Activated CD4-positive, alpha-beta T cell treated with anti-CD3 and anti-CD28 coated beads, Interleukin-2, Interleukin-4, amounts not matched to agents 100 ng/mL and 50 ng/mL, durations not matched to agents 16 hours and 8 hours (primary cell): ENCODE measurements around the gene PPCDC.

Source experiments
- DNase-seq: peaks from one replicate; pipeline ENCODE4 v3.0.0-alpha.2; 2020; ENCODE audit warnings: low spot score

The PPCDC gene

DNA sequence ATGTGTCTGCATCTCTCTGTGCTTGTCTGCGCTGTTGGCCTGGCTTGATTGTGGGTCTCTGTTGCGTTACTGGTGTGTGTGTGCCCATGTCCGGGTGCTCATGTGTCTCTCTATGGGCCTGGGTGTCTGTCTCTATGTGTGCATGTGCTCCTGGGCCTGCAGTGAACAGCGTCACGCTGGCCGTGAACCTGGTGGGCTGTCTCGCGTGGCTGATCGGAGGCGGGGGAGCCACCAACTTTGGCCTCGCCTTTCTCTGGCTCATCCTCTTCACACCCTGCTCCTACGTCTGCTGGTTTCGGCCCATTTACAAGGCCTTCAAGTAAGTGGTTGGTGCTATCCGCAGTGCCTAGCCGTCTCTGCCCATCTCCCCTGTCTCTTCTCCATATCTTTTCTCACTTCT is 7.0 kb upstream of the PPCDC start:
- DNase-seq, result no peak

DNA sequence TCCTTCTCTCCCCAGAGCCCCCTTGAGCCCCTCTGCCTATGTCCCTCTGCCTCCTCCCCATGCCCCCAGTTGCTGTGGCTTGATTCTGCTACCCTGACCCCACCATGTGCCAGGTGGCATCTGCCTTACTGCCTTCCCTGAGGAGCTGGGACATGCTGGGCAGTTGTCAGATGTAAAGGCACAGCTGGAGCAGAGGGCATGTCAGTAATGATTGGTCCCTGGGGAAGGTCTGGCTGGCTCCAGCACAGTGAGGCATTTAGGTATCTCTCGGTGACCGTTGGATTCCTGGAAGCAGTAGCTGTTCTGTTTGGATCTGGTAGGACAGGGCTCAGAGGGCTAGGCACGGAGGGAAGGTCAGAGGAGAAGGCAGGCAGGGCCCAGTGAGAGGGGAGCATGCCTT is 3.5 kb upstream of the PPCDC start:
- no peak for DNase-seq

DNA sequence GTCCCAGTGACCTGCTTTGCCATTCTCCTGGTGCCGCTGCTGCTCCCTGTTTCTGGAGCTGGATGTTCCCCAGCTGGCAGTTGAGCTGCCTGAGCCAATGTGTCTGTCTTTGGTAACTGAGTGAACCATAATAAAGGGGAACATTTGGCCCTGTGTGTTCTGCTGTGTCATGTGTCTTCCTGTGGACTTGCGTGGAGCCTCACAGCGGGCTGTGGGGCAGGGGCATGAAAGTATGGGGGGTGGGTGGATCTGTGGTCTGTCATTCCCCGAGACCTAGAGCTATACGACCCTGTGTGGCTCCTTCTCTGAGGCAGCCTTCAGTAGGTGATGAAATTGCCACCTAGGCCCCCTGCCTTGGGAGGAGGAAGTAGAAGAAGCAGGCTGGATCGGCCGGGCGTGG is 2.0 kb upstream of the PPCDC start:
- DNase-seq, result no peak

DNA sequence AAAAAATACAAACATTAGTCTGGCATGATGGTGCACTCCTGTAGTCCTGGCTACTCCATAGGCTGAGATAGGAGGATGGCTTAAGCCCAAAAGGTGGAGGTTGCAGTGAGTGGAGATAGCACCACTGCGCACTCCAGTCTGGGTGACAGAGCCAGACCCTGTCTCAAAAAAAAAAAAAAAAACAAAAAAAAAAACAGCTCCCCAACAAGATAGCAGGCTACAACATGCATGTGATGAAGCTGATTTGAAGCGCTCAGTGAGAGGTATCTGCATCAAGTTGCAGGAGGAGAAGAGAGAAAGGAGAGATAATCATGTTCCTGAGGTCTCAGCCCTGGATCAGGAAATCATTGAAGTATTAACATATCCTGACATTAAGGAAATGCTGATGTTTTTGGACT is 608 bp upstream of the PPCDC start:
- DNase-seq, result no peak

DNA sequence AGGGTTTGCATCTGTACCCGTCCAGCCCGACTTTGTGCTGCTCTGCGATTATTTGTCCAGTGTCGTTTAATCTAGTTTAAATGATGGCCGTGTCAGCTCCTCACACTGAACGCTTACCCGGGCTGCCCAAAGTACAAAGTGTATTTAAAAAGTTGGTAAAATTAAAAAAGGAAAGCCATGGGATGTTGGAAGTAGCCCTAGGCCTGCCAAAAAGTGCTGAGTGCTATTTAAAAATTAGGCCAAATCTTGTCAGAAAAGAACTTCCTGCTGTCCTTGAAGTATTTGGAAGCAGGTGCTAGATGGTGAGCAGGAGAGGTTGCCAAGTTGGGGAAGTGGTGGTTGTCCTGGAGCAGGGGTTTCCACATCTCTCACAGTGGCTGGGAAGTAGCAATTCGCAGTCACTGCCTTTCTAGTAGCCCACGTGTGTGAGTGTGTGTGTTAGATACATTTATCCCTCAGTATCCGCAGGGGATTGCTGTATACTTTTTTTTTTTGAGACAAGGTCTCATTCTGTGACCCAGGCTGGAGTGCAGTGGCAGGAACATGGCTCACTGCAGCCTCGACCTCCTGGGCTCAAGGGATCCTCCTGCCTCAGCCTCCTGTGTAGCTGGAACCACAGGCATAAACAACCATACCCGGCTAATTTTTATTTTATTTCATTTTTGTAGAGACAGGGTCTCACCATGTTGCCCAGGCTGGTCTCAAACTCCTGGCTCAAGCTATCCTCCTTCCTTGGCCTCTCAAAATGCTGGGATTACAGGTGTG is 664 bp downstream of the PPCDC start:
- peak; percentile 27 for DNase-seq

DNA sequence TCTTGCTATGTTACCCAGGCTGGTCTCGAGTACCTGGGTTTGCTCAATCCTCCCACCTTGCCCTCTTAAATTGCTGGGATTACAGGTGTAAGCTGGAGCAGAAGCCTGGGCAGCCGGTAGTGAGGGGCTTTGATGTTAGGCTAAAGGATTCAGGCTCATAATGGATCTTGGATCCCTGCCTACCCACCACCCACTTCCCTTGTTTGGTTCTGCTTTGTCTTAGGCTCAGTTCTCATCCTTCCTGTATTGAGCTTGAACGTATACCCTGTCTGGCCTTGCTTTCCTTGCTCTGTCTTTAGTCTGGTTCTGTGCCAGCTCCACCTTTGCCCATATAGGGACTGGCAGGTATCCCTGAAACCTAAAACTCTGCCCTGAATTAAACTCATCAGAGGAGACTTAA is 1.7 kb downstream of the PPCDC start:
- DNase-seq, result no peak

DNA sequence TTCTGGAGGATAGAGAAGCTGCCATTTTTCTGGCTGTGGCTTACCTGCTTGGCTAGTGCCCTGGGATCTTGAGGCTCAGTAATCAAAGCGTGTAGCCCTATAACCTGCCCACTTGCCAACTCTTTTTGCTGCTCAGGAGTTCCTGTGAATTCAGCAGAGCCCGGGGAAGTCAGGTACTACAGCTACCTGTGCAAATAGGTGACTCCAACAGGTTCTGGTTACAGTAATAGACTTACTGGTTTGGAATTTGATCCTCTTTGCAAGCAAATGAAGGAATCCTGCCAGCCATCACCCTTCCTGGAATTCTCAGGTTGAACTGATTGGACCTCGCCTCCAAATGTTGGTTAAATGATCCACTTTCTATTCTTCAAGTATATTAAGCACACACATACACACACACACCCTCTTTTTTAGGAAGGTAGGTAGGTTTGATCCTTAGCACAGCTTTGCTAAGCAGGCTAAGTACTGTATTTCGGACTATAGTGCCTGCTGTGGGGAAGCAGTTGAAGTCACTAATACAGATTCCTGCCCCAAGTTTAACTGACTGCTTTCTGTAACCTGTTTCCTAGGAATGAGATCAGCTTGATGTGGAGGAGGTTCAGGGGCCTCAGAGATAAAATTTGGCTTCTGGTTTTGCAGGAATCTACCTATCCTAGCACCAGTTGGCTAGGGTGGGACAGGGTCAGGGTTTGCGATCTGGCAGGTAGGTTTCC is 2.3 kb downstream of the PPCDC start:
- DNase-seq, result no peak

DNA sequence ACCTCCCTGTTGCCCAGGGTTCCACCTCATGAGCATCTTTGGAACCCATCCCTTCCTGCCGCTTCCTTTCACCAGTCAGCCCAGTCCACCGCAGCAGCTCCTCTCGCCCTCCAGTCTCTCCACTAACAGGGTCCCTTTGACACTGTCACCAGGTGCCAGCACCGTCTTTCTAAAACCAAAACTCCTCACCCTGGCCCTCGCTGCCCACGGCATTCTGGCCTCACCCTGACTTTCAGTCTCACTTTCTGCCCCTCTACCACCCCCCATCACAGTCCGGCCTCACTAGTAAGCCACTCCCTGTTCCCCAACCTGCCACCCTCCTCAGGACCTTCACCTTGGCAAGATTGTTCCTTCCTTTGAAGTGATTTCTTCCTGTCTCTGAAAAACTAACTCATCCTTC is 4.2 kb downstream of the PPCDC start:
- no peak for DNase-seq

DNA sequence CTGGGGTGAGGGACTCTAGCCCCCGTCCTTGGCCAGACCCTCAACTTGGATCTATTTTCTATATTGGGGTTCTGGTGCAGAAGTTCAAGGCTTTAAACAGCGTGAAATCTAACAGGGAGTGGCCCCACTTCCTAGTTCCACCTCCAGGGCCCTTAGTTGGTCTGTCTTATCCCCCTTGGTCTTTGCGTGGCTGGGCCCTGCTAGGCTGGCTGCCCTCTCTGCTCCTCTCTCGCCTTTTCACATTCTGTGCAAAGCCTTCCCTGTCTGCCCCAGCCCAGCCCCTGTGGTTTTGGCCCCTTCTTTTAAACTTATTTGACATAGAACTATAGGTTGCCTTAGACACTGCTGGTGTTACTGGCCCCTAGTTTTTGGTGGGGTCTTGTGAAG is 5.6 kb downstream of the PPCDC start:
- DNase-seq, result no peak

DNA sequence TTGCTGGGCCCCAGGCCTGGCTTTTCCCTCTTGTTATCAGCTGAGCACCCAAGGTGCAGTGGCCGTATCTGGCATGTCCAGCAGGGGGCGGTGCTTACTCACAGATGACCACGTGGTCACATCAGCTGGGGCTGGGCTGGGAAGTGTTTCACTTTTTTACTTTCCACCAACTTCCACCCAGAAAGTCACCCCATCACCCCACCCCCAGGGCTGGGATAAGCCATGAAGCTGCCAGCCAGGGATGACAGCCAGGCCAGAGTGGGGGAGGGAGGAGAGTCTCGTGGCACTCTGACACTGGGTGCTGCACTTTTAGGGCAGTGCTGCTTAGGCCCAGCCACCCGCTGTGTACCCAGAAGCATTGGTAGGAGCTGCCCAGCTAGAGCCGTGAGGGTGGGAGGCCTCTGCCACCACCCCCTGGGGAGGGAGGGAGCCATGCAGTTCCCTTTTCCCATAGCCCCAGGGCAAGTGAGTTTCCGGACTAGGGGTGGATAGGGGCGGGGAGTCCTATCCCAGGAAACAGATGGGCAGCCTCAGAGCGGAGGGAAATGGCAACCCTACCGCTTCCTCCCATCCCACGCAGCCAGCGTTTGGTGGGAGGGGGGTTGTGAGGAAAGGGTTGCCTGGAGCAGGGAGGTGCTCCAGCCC is 6.1 kb downstream of the PPCDC start:
- DNase-seq, result peak; percentile 86

DNA sequence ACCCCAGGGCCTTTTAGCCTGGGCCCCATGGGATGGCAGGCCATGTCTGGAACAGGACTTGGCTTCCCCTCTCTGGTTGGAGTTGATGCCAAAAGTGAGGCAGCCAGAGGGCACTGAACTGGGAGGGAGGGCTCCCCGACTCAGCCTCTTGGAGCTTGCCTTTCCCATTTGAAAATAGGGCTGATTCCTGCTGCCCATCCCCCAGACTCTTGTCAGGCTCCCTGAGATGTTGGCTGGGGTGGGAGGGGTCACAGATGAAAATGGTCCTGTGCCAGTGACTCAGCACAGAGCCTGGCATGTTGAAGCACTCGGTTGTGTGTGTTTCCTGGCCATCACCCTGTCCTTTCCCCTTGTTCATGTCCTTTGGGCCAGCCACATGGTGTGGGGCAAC is 6.6 kb downstream of the PPCDC start:
- DNase-seq, result no peak

DNA sequence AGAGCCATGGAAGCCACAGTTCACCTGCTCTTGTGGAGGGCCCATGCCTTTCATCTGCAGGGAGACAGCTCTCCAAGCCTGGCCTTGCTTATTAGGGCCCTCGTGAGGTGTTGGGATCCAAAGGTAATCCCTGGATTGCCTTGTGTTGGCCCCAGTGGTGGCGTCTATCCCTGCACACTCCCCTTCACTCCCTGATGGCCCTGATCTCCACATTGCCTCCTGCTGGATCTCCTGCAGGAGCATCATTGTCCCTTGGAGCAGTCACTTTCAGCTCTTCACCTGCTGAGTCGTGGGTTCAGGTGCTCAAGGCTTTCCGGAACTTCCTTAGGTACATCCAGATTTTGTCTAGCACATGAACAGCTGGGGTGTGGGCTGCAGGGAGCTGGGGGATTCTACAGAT is 7.0 kb downstream of the PPCDC start:
- no peak for DNase-seq

DNA sequence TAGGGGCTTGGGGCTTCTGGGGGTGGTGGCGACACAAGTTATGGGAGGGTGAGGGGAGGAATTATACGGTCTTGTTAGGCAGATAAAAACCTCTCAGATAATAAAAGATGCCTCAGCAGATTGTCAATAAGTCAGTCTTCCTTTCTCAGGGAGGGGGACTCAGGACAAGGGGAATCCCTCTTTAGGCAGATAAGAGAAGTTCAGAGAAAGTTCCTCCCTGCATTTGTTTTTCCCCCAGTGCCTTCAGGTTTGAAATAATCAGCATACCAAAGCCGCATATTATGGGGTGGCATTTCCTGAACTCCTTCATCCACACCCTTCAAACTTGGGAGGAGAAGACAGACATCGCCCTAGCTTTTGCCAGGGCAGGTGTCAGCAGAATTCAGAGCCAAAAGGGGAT is 8.5 kb downstream of the PPCDC start:
- no peak for DNase-seq

DNA sequence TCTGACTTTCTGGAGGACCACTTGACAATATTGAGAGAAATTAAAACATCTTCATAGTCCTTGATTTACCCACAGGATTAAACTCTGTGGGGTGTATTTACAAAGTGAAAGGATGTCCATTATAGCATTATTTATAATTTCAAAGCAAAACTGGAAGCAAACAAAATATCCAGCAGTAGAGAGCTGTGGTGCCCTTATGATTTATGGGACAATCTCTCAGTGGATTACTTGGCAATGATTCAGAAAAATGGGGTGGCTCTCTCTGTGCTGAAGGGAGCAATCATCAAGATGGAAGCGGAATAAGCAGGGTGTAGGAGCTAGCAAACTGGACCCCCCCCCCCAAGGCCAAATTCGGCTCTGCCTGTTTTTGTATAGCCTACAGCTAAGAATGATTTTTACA is 9.0 kb downstream of the PPCDC start:
- DNase-seq, result no peak

DNA sequence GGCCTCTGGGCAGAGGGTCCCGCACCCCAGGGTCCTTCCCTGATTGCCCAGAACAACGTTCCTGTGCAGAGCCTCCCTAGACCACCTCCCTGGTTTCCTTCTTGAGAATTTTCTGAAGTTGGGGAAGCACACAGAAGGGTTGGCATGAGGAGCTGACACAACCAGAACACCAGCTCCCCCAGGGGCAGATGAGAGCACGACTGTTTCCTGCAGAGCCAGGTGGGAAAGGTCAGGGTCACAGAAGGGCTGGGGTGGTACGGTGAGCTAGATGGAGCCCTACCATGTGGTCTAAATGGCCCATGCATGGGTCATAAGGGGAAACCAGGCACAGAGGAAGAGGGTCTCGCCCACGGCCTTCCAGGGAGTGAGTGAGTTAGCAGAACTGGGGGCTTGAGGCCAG is 10.4 kb downstream of the PPCDC start:
- no peak for DNase-seq

DNA sequence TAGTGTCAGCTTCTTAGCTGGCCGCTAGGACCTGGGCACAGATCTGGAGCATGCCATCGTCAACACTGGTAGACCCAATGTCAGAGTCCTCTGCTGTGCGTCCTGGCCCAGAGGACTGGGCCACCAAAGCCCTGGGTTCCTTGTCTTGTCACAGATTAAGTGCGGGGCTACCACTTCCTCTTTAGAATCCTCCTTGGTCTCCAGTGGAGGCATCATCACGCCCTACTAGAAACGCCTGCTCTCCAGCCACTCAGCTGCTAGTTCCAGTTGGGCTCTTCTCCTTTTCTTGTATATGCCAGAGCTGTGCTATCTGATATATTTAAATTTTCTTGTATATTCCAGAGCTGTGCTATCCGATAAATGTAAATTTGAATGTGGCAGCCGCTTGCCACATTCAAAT is 11.2 kb downstream of the PPCDC start:
- no peak for DNase-seq

DNA sequence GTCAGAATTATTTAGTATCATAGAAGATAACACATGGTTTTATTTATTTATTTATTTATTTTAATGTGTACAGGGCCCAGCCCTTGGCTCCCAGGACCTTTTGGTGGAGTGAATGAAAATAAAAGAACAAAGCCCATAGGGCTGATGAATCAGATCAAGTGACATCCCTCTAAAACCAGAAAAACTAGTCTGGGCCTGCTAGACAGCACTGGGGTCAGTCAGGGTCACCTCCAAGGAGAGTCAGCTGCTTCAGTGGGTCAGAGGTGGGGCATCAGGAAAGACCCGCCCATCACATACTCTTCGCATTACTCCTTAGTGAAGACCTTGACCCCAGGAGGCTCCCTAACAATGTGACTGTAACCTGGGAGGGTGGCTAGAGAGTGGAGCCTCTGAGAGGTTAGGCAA is 12.8 kb downstream of the PPCDC start:
- DNase-seq, result no peak

DNA sequence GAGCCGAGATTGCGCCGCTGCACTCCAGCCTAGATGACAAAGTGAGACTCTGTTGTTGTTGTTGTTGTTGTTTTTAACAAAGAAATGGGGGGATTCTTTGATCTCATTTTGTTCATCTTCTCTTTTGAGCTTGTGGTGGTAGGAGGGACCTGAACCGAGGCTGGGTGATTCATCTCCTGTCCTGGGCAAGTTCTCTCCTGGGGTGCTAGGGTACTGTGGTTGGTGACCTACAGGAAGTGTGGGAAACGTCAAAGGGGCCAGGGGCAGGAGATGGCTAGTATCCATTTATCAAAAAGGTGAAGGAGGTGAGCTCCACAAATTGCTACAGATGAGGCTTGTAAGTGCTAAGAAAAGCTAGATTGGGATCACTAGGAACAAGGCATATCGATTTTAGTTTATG is 14.3 kb downstream of the PPCDC start:
- peak; percentile 42 for DNase-seq

DNA sequence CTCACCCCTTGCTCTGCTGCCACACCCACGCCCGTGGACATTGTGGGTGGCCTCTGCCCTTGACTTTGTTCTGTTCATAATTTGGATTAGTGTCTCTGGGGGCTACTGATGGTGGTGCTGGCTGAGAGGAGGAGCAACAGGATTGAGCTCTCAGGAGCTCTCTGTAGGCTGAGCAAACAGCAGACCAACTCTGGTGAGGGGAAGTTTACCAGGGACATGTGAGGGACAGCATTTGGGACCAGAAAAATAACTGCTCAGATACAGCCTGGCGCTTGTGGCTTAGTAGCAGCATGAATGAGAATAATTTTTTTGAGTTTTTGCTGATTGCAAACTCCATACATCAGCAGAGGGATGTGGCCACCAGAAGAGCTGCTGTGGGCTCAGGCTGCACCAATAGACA is 14.8 kb downstream of the PPCDC start:
- DNase-seq, result no peak

DNA sequence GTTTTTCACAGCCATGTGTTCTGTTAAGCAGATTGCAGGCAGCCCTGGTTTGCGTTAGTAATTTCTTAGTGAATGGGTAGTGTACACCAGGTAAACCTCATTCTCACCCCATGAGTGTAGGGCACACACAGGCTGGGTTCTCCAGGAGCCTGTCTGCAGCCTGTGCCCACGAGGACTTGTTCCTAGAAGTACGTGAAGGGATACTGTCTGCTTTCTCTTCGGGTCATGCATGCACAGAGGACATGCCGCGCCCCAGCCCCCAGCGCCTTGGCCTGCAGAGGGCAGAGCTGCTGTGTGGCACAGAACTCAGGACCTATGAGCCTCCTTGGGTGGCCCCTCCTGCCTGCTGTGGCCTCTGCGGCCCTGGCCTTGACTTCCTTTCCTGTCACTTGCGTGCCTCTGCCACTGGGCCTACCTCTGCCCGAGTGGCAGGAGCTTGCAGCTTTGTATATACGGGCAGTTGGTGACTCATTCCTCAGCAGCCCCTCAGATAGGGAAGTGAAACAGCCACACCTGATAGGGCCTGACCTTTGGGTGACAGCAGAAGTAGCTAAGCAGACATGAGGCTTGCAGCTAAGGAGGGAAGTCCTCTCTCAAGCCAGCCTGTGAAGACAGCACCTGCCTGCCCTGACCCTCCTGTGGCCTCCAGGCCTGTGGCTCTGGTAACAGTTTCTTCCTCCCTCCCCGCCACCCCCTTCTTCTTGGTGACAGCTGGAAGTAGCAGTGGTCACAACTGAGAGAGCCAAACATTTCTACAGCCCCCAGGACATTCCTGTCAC is 19.5 kb downstream of the PPCDC start:
- DNase-seq, result peak; percentile 86

DNA sequence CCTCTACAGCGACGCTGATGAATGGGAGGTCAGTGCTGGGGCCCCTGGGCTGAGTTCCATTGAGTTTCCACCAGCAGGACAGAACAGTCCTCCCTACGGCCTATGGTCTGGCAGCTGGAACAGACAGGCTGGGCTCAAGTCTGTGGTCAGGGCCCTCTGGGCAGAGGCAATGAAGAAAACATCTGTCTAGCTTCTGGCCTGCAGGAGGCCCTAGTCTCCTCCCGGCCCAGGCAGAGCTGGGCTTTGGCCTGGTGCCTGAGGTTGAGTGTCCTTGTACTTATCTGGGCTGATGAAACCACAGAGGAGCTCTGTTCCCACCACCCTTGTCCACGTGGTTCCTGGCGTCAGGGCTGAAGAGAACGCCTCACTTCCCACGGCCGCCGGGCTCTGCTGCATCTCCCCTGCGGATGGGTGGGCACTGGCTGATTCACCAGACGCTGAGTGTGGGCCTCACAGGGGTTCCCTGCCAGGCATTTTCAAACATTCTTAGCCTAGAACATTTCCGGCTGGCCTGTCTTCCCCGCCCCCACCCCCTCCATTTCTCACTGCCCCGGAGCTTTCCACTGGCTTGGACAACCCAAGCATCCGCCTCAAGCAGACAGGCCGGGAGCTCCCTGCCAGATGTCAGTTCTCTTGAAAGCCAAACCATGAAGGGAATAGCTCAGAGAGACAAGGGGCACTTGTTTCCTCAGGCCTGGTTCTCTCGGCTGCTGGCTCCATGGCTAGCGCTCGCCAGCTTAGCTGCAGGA is 20.3 kb downstream of the PPCDC start:
- DNase-seq, result no peak
